ENCODE results near the gene OR2A42.
"Not testable (repeated sequence)": the region's sequence is repeated elsewhere in the genome, so short reads cannot be mapped to it uniquely, and the experiment has no call there.

Gene OR2A42

GRCh38 chr7:144219149-144219548 is 20.3 kb downstream of the OR2A42 start:
- DNase-seq, result not testable (repeated sequence)

DNA sequence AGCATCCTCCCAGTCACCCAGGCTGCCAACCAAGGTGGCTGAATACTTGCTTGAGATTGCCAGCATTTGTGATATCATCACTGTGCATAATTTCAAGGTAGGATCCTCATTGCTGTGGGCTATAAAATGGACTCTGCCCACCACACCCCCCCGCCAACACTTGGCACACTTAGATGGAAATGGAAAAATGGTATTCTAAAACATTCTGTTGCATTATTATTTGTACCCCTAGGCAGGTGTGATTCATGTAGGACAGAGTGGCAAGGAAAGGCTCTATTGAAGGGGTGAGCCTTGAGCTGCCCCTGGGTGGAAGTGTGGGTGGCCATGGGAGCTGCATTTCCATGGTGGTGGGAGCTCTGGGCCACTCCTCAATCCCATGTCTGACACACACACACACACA is 20.8 kb downstream of the OR2A42 start:
- not testable (repeated sequence) for DNase-seq

DNA sequence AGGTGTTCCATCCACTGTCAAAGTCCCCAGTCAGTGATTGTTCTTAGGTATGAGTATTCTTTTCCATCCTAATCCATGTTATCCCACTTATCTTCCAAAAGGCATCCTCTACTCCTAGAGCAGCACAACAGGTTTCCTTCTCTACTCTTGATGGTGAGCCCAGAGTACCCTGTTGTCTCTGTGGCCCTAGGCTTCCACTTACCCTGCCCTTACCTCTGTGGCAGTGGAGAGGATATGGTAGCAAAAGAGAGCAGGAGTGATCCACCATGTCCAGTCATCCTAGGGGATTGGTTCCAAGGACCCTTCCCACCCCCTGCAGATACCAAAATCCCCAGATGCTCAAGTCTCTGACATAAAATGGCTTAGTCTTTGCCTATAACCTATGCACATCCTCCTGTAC is 22.2 kb downstream of the OR2A42 start:
- DNase-seq, result not testable (repeated sequence)

GRCh38 chr7:144205306-144205705 is 34.1 kb downstream of the OR2A42 start:
- not testable (repeated sequence) for DNase-seq

GRCh38 chr7:144203086-144203485 is 36.3 kb downstream of the OR2A42 start:
- not testable (repeated sequence) for DNase-seq

GRCh38 chr7:144201978-144202377 is 37.4 kb downstream of the OR2A42 start:
- not testable (repeated sequence) for DNase-seq

- DNase-seq, result not testable (repeated sequence)
Observed at GRCh38 chr7:144198934-144199333, 40.5 kb downstream of the OR2A42 start.

DNA sequence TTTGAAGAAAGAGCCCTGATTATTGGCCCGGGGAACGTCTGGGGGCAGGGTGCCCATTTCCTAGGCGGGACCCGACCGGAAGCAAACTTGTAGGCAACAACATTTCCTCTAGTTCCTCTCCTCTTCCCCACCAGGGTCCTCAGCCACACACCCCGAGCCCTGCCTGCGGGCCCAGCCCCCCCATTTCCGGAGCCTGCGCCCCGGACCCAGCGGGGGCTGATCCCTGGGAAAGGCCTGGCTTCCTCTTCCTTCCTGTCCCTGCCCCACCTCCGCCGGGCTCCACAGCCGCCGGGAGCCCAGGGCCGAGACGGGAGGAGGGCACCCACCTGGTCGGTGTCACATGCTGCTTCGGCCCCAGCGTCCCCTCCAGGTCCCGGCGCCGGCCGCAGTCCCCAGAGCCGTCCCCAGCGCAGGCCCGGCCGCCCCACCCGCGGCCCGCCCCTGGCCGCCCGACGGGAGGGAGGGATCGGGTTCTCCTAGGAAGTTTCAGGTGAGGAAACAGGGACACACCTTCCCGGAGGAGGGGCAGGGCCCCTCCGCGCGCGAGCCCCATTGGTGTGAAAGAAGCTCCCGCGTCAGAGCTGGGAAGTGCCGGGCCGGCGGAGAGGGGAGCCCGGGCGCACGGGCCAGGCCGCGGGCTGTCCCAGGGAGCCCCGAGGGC is 44.1 kb downstream of the OR2A42 start, which contains the start of gene ARHGEF35:
TSS of gene ARHGEF35 (minus strand) at position 622 of the 661 bp plus-strand sequence. CDS start 7,450 bp downstream, outside the sequence.
- DNase-seq, result not testable (repeated sequence)

- not testable (repeated sequence) for DNase-seq
Observed at GRCh38 chr7:144194453-144194852, 45.0 kb downstream of the OR2A42 start.

DNA sequence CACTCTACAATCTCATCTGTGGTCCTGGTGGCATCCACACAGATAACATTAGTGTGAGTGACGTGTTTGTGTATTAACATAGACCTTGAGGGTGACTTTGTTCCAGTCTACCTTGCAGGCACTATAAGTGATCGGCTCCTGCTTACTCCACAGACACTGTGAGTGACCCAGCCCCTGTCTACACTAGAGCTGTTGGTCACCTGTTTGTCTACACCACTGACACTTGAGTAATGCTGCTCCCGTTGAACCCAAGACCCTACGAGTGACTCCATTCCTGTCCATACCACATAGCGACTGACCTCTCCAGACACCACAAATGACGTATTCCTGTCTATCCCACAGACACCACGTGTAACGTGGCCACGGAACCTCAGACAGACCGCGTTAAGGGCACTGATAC is 45.6 kb downstream of the OR2A42 start:
- not testable (repeated sequence) for DNase-seq

GRCh38 chr7:144188578-144189171 is 50.7 kb downstream of the OR2A42 start:
- not testable (repeated sequence) for DNase-seq

DNA sequence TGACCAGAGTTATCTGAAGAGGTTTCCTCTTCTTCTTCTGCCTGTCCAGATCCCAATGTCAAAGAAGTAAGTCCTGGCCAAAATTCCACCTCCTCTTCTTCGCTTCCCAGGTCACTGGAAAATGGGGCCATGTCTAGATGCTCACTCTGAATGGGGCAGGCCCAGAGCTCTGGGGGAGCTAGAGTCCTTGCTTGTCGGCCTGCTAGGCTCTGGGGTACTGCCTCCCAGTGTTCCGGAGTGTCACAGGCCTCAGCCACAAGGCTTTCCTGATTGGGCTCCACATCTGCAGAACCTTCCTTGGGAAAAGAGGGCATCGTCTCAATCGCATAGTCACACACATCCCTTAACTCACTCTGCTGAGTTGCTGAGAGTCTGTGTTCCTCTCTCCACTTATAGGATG is 51.6 kb downstream of the OR2A42 start:
- not testable (repeated sequence) for DNase-seq

- DNase-seq, result not testable (repeated sequence)
Observed at GRCh38 chr7:144183166-144183565, 56.2 kb downstream of the OR2A42 start, which contains the start of gene CTAGE4. Gene CTAGE4 (plus strand): TSS chr7:144183466. CDS start chr7:144183504, 38 bp downstream.

- DNase-seq, result not testable (repeated sequence)
Observed at GRCh38 chr7:144179165-144179479, 60.3 kb downstream of the OR2A42 start.

- DNase-seq, result not testable (repeated sequence)
Observed at GRCh38 chr7:144178380-144179164, 60.8 kb downstream of the OR2A42 start.

Data from cerebellar nuclear complex (tissue), 1 donor.